K562 (cell line): ENCODE data around the gene EMILIN1. TPM values are rescaled to one million over a fixed set of nuclear protein-coding genes. Genes with fewer than 3 reads are reported as not detected.

Experiments used
- ATAC-seq: fragments of 200-7000 bp; cut with Tn5 transposase; 3 replicates; pipeline ENCODE4 v1.9.1; 2020; ENCODE audit warnings: moderate library complexity
- BruUV-seq: library from RNA; stranded (reverse); fragments of 400-500 nt; replicated peaks from 2 replicates; lab custom pipeline; 2021; lab: Mats Ljungman, UMichigan
- CTCF ChIA-PET: fragments of 300-600 bp; formaldehyde crosslinking; extraction: SDS; loops from one replicate; lab custom pipeline; 2021; ENCODE audit warnings: low intra/inter-chr PET ratio; lab: Yijun Ruan, JAX
- POLR2A ChIA-PET: fragments of 300-600, 350-650 bp; sonication (Branson Sonifier 250); formaldehyde crosslinking; extraction: SDS; loops from one replicate; lab custom pipeline; 2021; ENCODE audit warnings: antibody characterized with exemption, inconsistent platforms; lab: Yijun Ruan, JAX
- DNase-seq, 4 experiments: peaks; one replicate each; pipeline versions ENCODE4 v3.0.0 to v3.0.0-alpha.2; 2011 to 2018; ENCODE audit warnings: low spot score in 3 of 4, mixed read lengths in 3 of 4; ENCODE audit errors: extremely low read depth in 1 of 4
- FAIRE-seq: peaks from 2 replicates; lab custom pipeline; 2011; peaks lifted over from hg19 to GRCh38; lab: Jason Lieb, UNC
- H2AFZ ChIP-seq: 2 replicates; pipeline ENCODE4 v1.6.0; 2011; ENCODE audit warnings: low read depth, low read length, control low read depth, inconsistent platforms
- H3K27ac ChIP-seq: fragments of 200-600 bp; 3 replicates; pipeline ENCODE4 v1.8.0; 2011; ENCODE audit warnings: low read depth, mild to moderate bottlenecking, control low read depth, inconsistent platforms, low read length, moderate library complexity, mixed read lengths; ENCODE audit errors: extremely low read depth
- H3K27me3 ChIP-seq, 2 experiments: fragments of 300-600 bp in 1 of 2; 2 replicates in 1 of 2; 3 replicates in 1 of 2; pipeline versions ENCODE4 v1.6.0 to v1.8.0; 2011; ENCODE audit warnings: inconsistent platforms in 2 of 2, low read length in 2 of 2, mild to moderate bottlenecking in 1 of 2, mixed read lengths in 1 of 2, moderate library complexity in 1 of 2; ENCODE audit not compliant: control insufficient read depth in 2 of 2, insufficient read depth in 2 of 2
- H3K36me3 ChIP-seq: fragments of 300-600 bp; 3 replicates; pipeline ENCODE4 v1.8.0; 2011; ENCODE audit warnings: mild to moderate bottlenecking, low read length, inconsistent platforms; ENCODE audit not compliant: control insufficient read depth, insufficient read depth
- H3K4me1 ChIP-seq, 2 experiments: fragments of 200-600 bp in 1 of 2; replicated peaks in 1 of 2; 2 replicates in 1 of 2; 3 replicates in 1 of 2; pipeline versions ENCODE4 v1.5.1 to v1.8.0; 2011; ENCODE audit warnings: inconsistent platforms in 2 of 2, low read length in 2 of 2, mild to moderate bottlenecking in 1 of 2, mixed read lengths in 1 of 2, moderate library complexity in 1 of 2; ENCODE audit not compliant: control insufficient read depth in 2 of 2, insufficient read depth in 2 of 2
- H3K4me2 ChIP-seq: 2 replicates; pipeline ENCODE4 v1.6.1; 2011; ENCODE audit warnings: low read length, control low read depth, inconsistent platforms, mixed read lengths; ENCODE audit not compliant: insufficient read depth
- H3K4me3 ChIP-seq: fragments of 200-600 bp; sonication (generic), shearing (Covaris generic); 2 replicates; pipeline ENCODE4 v1.5.1; 2016; ENCODE audit warnings: control low read depth, inconsistent platforms
- H3K79me2 ChIP-seq: fragments of 200-600 bp; 3 replicates; pipeline ENCODE4 v1.8.0; 2011; ENCODE audit warnings: low read length, inconsistent platforms; ENCODE audit not compliant: control insufficient read depth, insufficient read depth
- H3K9ac ChIP-seq, 2 experiments: 2 replicates each; pipeline versions ENCODE4 v1.6.0 to v1.6.1; 2011; ENCODE audit warnings: low read depth in 2 of 2, low read length in 2 of 2, control low read depth in 1 of 2, inconsistent platforms in 1 of 2, mild to moderate bottlenecking in 1 of 2, mixed read lengths in 1 of 2; ENCODE audit not compliant: insufficient read depth in 1 of 2
- H3K9me1 ChIP-seq: one replicate; pipeline ENCODE4 v1.6.0; 2011; ENCODE audit warnings: inconsistent platforms, mild to moderate bottlenecking, low read length, moderate library complexity; ENCODE audit not compliant: control insufficient read depth, insufficient read depth
- H3K9me3 ChIP-seq: replicated peaks from 2 replicates; pipeline ENCODE4 v1.5.1; 2011; ENCODE audit warnings: low read depth, low read length, inconsistent platforms; ENCODE audit not compliant: control insufficient read depth, insufficient read depth
- H4K20me1 ChIP-seq: replicated peaks from 2 replicates; pipeline ENCODE4 v1.6.1; 2011; ENCODE audit warnings: low read length, inconsistent platforms, mixed read lengths; ENCODE audit not compliant: control insufficient read depth, insufficient read depth
- BRD4 ChIP-seq: fragments of 200-600 bp; sonication (generic); IDR thresholded peaks from 2 replicates; pipeline ENCODE4 v1.6.1; 2017; ENCODE audit warnings: inconsistent platforms
- BRF2 ChIP-seq: IDR thresholded peaks from 3 replicates; pipeline ENCODE4 v1.6.1; 2011; ENCODE audit warnings: borderline replicate concordance, mild to moderate bottlenecking; ENCODE audit not compliant: insufficient read length, insufficient read depth
- CUX1 ChIP-seq: fragments of 200-800 bp; sonication (Bioruptor generic); IDR thresholded peaks from 2 replicates; pipeline ENCODE4 v1.6.1; 2016; ENCODE audit warnings: missing genetic modification characterization, missing compliant biosample characterization
- MAFF ChIP-seq: IDR thresholded peaks from 2 replicates; pipeline ENCODE4 v1.6.1; 2012; ENCODE audit warnings: low read length, improper control_type of control experiment
- MTA2 ChIP-seq: fragments of 450-650 bp; IDR thresholded peaks from 2 replicates; pipeline ENCODE4 v1.6.1; 2016; ENCODE audit warnings: low read depth
- POLR2G ChIP-seq: fragments of 200-400 bp; formaldehyde crosslinking; IDR thresholded peaks from 2 replicates; pipeline ENCODE4 v1.6.1; 2017; ENCODE audit warnings: low read depth, mild to moderate bottlenecking, antibody characterized with exemption, low read length, moderate library complexity
- RBFOX2 ChIP-seq: fragments of 200-400 bp; formaldehyde crosslinking; IDR thresholded peaks from 2 replicates; pipeline ENCODE4 v1.6.1; 2017; ENCODE audit warnings: low read depth, mild to moderate bottlenecking, low read length, moderate library complexity
- SLC30A9 ChIP-seq: fragments of 250-450 bp; sonication (Bioruptor Pico); IDR thresholded peaks from 2 replicates; pipeline ENCODE4 v1.8.0; 2022; ENCODE audit warnings: mild to moderate bottlenecking, moderate library complexity
- ZNF57 ChIP-seq: fragments of 450-650 bp; formaldehyde crosslinking; IDR thresholded peaks from 2 replicates; pipeline ENCODE4 v1.4.0; 2020; ENCODE audit warnings: mild to moderate bottlenecking, moderate library complexity
- ZNF785 ChIP-seq: fragments of 250-450 bp; sonication (Bioruptor Pico); IDR thresholded peaks from 2 replicates; pipeline ENCODE4 v1.4.0; 2020; ENCODE audit warnings: mild to moderate bottlenecking
- WGBS: fragments of 100-300 bp; shearing (Covaris generic); methylation state at CpG from one replicate; pipeline ENCODE4 v1.1.6; 2016; ENCODE audit warnings: low coverage, mixed read lengths; ENCODE audit not compliant: insufficient coverage; ENCODE audit errors: missing lambda C conversion rate; 5-methylcytosine and 5-hydroxymethylcytosine counted together
- in situ Hi-C: fragments of 300-500 bp; cut with MboI; formaldehyde crosslinking; loops from 4 replicates; pipeline ENCODE4 v1.15.0; 2018; ENCODE audit warnings: inconsistent platforms, mixed read lengths
- intact Hi-C: fragments of 100-400 bp; cut with micrococcal nuclease; formaldehyde crosslinking; loops from 2 replicates; pipeline ENCODE4 v1.14.2; 2022
- polyA plus RNA-seq, 8 experiments: library from polyadenylated mRNA; depleted of rRNA in 4 of 8; stranded (reverse) in 5 of 8; unstranded in 3 of 8; fragments of >200 nt; fragmentation: Nextera tagmentation in 2 of 8; fragmentation: Illumina TruSeq in 1 of 8; extraction: Ambion mirVana in 2 of 8; extraction: Trizol in 1 of 8; gene quantifications; 2 replicates each; pipeline versions ENCODE4 v1.2.1 to v1.2.3, GENCODE V29; 2011 to 2014; ENCODE audit warnings: inconsistent platforms in 1 of 8, missing spikeins in 1 of 8
- total RNA-seq, 7 experiments: library from RNA; depleted of rRNA in 6 of 7; stranded (reverse); fragments of >200 nt in 6 of 7; fragmentation: Illumina TruSeq in 2 of 7; extraction: Trizol in 2 of 7; gene quantifications; 2 replicates each; pipeline versions ENCODE4 v1.2.1 to v1.2.3, GENCODE V29; 2011 to 2021; ENCODE audit warnings: low replicate concordance in 1 of 7

Gene EMILIN1
- total and polyA plus RNA-seq, 9 of the 15 experiments (the other 6 are each of a cell fraction or from before 2014, with no cell fraction given) = 0.04 to 2.7 (median 0.54) TPM; not detected in 2

GRCh38 chr2:27130396-27130795 is 52.0 kb downstream of the EMILIN1 start:
- no peak overlapping the region for H3K4me2 ChIP-seq
- DNase-seq (no peak), ATAC-seq (no peak), FAIRE-seq (no peak)
- H3K27me3 ChIP-seq = no peaks in the 10 kb centered on the region
- H2AFZ ChIP-seq = no peak overlapping the region
- CTCF ChIA-PET = no interaction called here
- peaks cover 42% of the 10 kb centered on the region; the same call in 2 of the 3 replicates for H3K36me3 ChIP-seq
- peak overlapping the region in 1 of 2 experiments; percentile 15; a peak in 1 of 4 replicates for H3K9ac ChIP-seq
- POLR2A ChIA-PET = no interaction called here
- H3K9me3 ChIP-seq = no peaks in the 10 kb centered on the region; the same call in 1 of the 2 replicates
- no peak overlapping the region for H3K27ac ChIP-seq
- intact Hi-C loops (no loop called here), in situ Hi-C loops (no loop called here)
- H3K4me1 ChIP-seq = peaks cover 15 to 32% of the 10 kb centered on the region in 2 experiments; a peak in 4 of 5 replicates
- TF ChIP-seq SLC30A9 (CRISPR knock-in tag) (no peak), BRD4 (no peak), ZNF57 (CRISPR knock-in tag) (no peak), MTA2 (no peak), POLR2G (0 out of 2 replicates have a peak, but pooled peaks have one; percentile 18)
- peaks cover 21% of the 10 kb centered on the region for H3K79me2 ChIP-seq
- no TSS peak for BruUV-seq
- 75% methylated on average over 9 of the region's 10 CpGs for WGBS
- H4K20me1 ChIP-seq = no peaks in the 10 kb centered on the region; the same call in 1 of the 2 replicates
- H3K9me1 ChIP-seq = peaks cover 8% of the 10 kb centered on the region
- no peak overlapping the region for H3K4me3 ChIP-seq

GRCh38 chr2:27131429-27131828 is 53.0 kb downstream of the EMILIN1 start:
- Histone ChIP-seq H4K20me1 (no peaks in the 10 kb centered on the region; the same call in 1 of the 2 replicates), H3K9me3 (no peaks in the 10 kb centered on the region; the same call in 1 of the 2 replicates), H3K79me2 (peaks cover 21% of the 10 kb centered on the region), H3K4me1 (peaks cover 15 to 32% of the 10 kb centered on the region in 2 experiments; a peak in 4 of 5 replicates), H2AFZ (no peak overlapping the region), H3K27me3 (no peaks in the 10 kb centered on the region), H3K27ac (no peak overlapping the region), H3K9me1 (peaks cover 8% of the 10 kb centered on the region), H3K9ac (no peak overlapping the region; a peak in 1 of 4 replicates), H3K36me3 (peaks cover 42% of the 10 kb centered on the region; the same call in 2 of the 3 replicates), H3K4me2 (no peak overlapping the region), H3K4me3 (no peak overlapping the region)
- intact Hi-C loops = no loop called here
- TF ChIP-seq MAFF = no peak
- no peak for TF ChIP-seq CUX1 (CRISPR knock-in tag)
- TF ChIP-seq BRF2 = no peak
- TF ChIP-seq ZNF785 (CRISPR knock-in tag) = no peak
- peak; percentile 11; the same call in 1 of the 2 replicates for TF ChIP-seq RBFOX2
- ChIA-PET POLR2A (no interaction called here), CTCF (no interaction called here)
- in situ Hi-C loops = no loop called here
- DNase-seq (no peak), FAIRE-seq (no peak), ATAC-seq (no peak)
- no TSS peak for BruUV-seq
- WGBS = 94% methylated on average over 11 of the region's 11 CpGs
